HepG2 (cell line): Measurements from ENCODE around the gene SHTN1.

Experiments used
- ASH2L ChIP-seq: fragments of 300-600, 200-600 bp; sonication (generic); IDR thresholded peaks from 2 replicates; pipeline ENCODE4 v1.7.0; 2017; ENCODE audit warnings: low read depth, mild to moderate bottlenecking, moderate library complexity, mixed read lengths, low read length; ENCODE audit not compliant: insufficient read length
- CENPT ChIP-seq: sonication (generic); formaldehyde crosslinking; IDR thresholded peaks from 2 replicates; pipeline ENCODE4 v1.8.0; 2022; ENCODE audit warnings: low read depth, mild to moderate bottlenecking, moderate library complexity, missing genetic modification reagents
- CREM ChIP-seq, 2 experiments: sonication (generic) in 1 of 2; formaldehyde crosslinking in 1 of 2; IDR thresholded peaks; 2 replicates each; pipeline versions ENCODE4 v1.4.0 to v1.6.1; 2016 to 2020; ENCODE audit warnings: antibody characterized with exemption in 1 of 2, mild to moderate bottlenecking in 1 of 2, missing genetic modification reagents in 1 of 2
- DNMT3B ChIP-seq: conservative IDR thresholded peaks from 2 replicates; pipeline ENCODE4 v1.6.1; 2016; ENCODE audit warnings: missing biosample characterization, control low read depth
- EZH2 ChIP-seq: conservative IDR thresholded peaks from 2 replicates; pipeline ENCODE4 v1.6.1; 2012; ENCODE audit warnings: mild to moderate bottlenecking, low read depth, low read length, moderate library complexity
- HMG20A ChIP-seq: IDR thresholded peaks from 2 replicates; pipeline ENCODE4 v1.6.1; 2016; ENCODE audit warnings: borderline replicate concordance
- REST ChIP-seq, 2 experiments: IDR thresholded peaks; 2 replicates each; pipeline ENCODE4 v1.6.1; 2011 to 2012; ENCODE audit warnings: low read length in 2 of 2, borderline replicate concordance in 1 of 2, low read depth in 1 of 2, mild to moderate bottlenecking in 1 of 2, moderate library complexity in 1 of 2
- RNF2 ChIP-seq: fragments of 450-650 bp; conservative IDR thresholded peaks from 2 replicates; pipeline ENCODE4 v1.6.1; 2016; ENCODE audit warnings: low read depth
- TBP ChIP-seq: sonication (generic); formaldehyde crosslinking; IDR thresholded peaks from 2 replicates; pipeline ENCODE4 v1.5.0; 2020; ENCODE audit warnings: missing genetic modification reagents

DNA sequence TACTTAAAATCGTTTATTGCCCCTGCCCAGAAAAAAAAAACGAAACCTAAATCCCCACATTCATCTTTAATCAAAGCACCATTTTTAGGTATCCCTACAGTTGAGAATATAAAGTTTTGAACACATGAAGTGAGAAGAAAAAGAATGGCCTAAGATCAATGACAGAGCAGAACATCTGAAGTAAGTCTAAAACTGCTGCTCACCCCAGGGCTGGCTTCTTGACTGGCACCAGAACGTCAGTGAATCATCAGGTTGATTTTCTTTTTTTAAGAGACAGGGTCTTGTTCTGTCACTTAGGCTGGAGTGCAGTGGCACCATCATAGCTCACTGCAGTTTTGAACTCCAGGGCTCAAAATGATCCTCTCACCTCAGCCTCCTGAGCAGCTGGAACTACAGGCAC, 24.9 kb downstream of the SHTN1 start:
- TF ChIP-seq ASH2L (no peak), DNMT3B (CRISPR knock-in tag) (no peak), RNF2 (no peak), REST (IDR thresholded peaks at IDR 0.05; ENCODE audit: borderline replicate concordance in 1 of 2, low read depth in 1 of 2, low read length in 2 of 2) (no peak), EZH2 (no peak), CREM (IDR thresholded peaks at IDR 0.05) (no peak), CREM (CRISPR knock-in tag; IDR thresholded peaks at IDR 0.05) (no peak), HMG20A (no peak), CENPT (no peak), TBP (CRISPR knock-in tag) (no peak)
